Lower leg skin (tissue), 3 donors: ENCODE measurements around the gene EHD2.
"Not testable (repeated sequence)": the region's sequence is repeated elsewhere in the genome, so short reads cannot be mapped to it uniquely, and the experiment has no call there.

Experiments
- CTCF ChIP-seq, 3 donors: fragments of 450-650 bp; IDR thresholded peaks; one replicate each; pipeline ENCODE4 v1.5.1; 2016; ENCODE audit warnings: antibody characterized with exemption in 3 of 3, mild to moderate bottlenecking in 3 of 3, moderate library complexity in 2 of 3
- POLR2A ChIP-seq, 2 donors: fragments of 450-650 bp; IDR thresholded peaks; one replicate each; pipeline ENCODE4 v1.6.1; 2016 to 2017; ENCODE audit warnings: antibody characterized with exemption in 2 of 2, mild to moderate bottlenecking in 1 of 2, moderate library complexity in 1 of 2

GRCh38 chr19:47789811-47790210 is 76.6 kb downstream of the EHD2 start:
- not testable (repeated sequence) for TF ChIP-seq CTCF, POLR2A (IDR thresholded peaks at IDR 0.05)
